Skeletal muscle satellite cell (primary cell): Measurements from ENCODE around the gene GPC5.

ENCODE experiments used
- H3K27me3 ChIP-seq: 2 replicates; pipeline ENCODE4 v1.7.0; 2013; ENCODE audit warnings: low read length; ENCODE audit not compliant: control insufficient read depth, insufficient read depth
- H3K36me3 ChIP-seq: 2 replicates; pipeline ENCODE4 v1.7.0; 2013; ENCODE audit warnings: mild to moderate bottlenecking, control low read depth, low read length; ENCODE audit not compliant: insufficient read depth
- H3K4me1 ChIP-seq: 2 replicates; pipeline ENCODE4 v1.7.0; 2013; ENCODE audit warnings: low read length; ENCODE audit not compliant: control insufficient read depth, insufficient read depth
- H3K4me2 ChIP-seq: 2 replicates; pipeline ENCODE4 v1.7.0; 2013; ENCODE audit warnings: mild to moderate bottlenecking, low read length
- H3K4me3 ChIP-seq: 2 replicates; pipeline ENCODE4 v1.7.0; 2013; ENCODE audit warnings: low read length
- H3K9ac ChIP-seq: 2 replicates; pipeline ENCODE4 v1.7.0; 2013; ENCODE audit warnings: mild to moderate bottlenecking, low read depth, low read length, moderate library complexity
- H3K9me3 ChIP-seq: replicated peaks from 2 replicates; pipeline ENCODE4 v1.7.0; 2013; ENCODE audit warnings: mild to moderate bottlenecking, control low read depth, low read length

Gene GPC5

GRCh38 chr13:91468301-91468700, 69.9 kb downstream of the GPC5 start:
- H3K4me2 ChIP-seq: no peak overlapping the region
- no peaks in the 10 kb centered on the region for H3K27me3 ChIP-seq
- H3K4me3 ChIP-seq: no peak overlapping the region
- H3K4me1 ChIP-seq: no peaks in the 10 kb centered on the region
- H3K9ac ChIP-seq: no peak overlapping the region
- H3K9me3 ChIP-seq: no peaks in the 10 kb centered on the region
- H3K36me3 ChIP-seq: no peaks in the 10 kb centered on the region

- Histone ChIP-seq H3K9me3 (no peaks in the 10 kb centered on the region), H3K4me2 (no peak overlapping the region), H3K4me3 (no peak overlapping the region), H3K36me3 (no peaks in the 10 kb centered on the region), H3K4me1 (no peaks in the 10 kb centered on the region), H3K27me3 (no peaks in the 10 kb centered on the region), H3K9ac (no peak overlapping the region)
Measured at GRCh38 chr13:91470084-91470621, 71.7 kb downstream of the GPC5 start.

- H3K4me2 ChIP-seq: no peak overlapping the region
- no peaks in the 10 kb centered on the region for H3K27me3 ChIP-seq
- H3K4me3 ChIP-seq: no peak overlapping the region
- H3K36me3 ChIP-seq: no peaks in the 10 kb centered on the region
- H3K9ac ChIP-seq: no peak overlapping the region
- H3K4me1 ChIP-seq: no peaks in the 10 kb centered on the region
- no peaks in the 10 kb centered on the region for H3K9me3 ChIP-seq
Measured at GRCh38 chr13:91470681-91471080, 72.3 kb downstream of the GPC5 start.

- Histone ChIP-seq H3K4me2 (no peak overlapping the region), H3K4me3 (no peak overlapping the region), H3K4me1 (no peaks in the 10 kb centered on the region), H3K9ac (no peak overlapping the region), H3K27me3 (no peaks in the 10 kb centered on the region), H3K36me3 (no peaks in the 10 kb centered on the region), H3K9me3 (peaks cover 4% of the 10 kb centered on the region)
Measured at GRCh38 chr13:91482427-91482826, 84.0 kb downstream of the GPC5 start.

- no peak overlapping the region for H3K4me2 ChIP-seq
- H3K36me3 ChIP-seq: no peaks in the 10 kb centered on the region
- no peaks in the 10 kb centered on the region for H3K9me3 ChIP-seq
- no peak overlapping the region for H3K9ac ChIP-seq
- H3K4me3 ChIP-seq: no peak overlapping the region
- no peaks in the 10 kb centered on the region for H3K4me1 ChIP-seq
- no peaks in the 10 kb centered on the region for H3K27me3 ChIP-seq
Measured at GRCh38 chr13:91491980-91492379, 93.6 kb downstream of the GPC5 start.

- Histone ChIP-seq H3K9me3 (no peaks in the 10 kb centered on the region), H3K4me3 (no peak overlapping the region), H3K4me2 (no peak overlapping the region), H3K27me3 (no peaks in the 10 kb centered on the region), H3K36me3 (no peaks in the 10 kb centered on the region), H3K4me1 (no peaks in the 10 kb centered on the region), H3K9ac (no peak overlapping the region)
Measured at GRCh38 chr13:91493442-91493841, 95.0 kb downstream of the GPC5 start.

- Histone ChIP-seq H3K4me1 (no peaks in the 10 kb centered on the region), H3K4me2 (no peak overlapping the region), H3K9ac (no peak overlapping the region), H3K4me3 (no peak overlapping the region), H3K36me3 (no peaks in the 10 kb centered on the region), H3K27me3 (no peaks in the 10 kb centered on the region), H3K9me3 (no peaks in the 10 kb centered on the region)
Measured at GRCh38 chr13:91498298-91498697, 99.9 kb downstream of the GPC5 start.

- Histone ChIP-seq H3K27me3 (no peaks in the 10 kb centered on the region), H3K4me1 (no peaks in the 10 kb centered on the region), H3K4me2 (no peak overlapping the region), H3K9me3 (no peaks in the 10 kb centered on the region), H3K36me3 (no peaks in the 10 kb centered on the region), H3K4me3 (no peak overlapping the region), H3K9ac (no peak overlapping the region)
Measured at GRCh38 chr13:91504216-91504615, 105.8 kb downstream of the GPC5 start.

GRCh38 chr13:91506759-91507158, 108.3 kb downstream of the GPC5 start:
- Histone ChIP-seq H3K4me3 (no peak overlapping the region), H3K36me3 (no peaks in the 10 kb centered on the region), H3K4me1 (no peaks in the 10 kb centered on the region), H3K27me3 (no peaks in the 10 kb centered on the region), H3K4me2 (no peak overlapping the region), H3K9me3 (no peaks in the 10 kb centered on the region), H3K9ac (no peak overlapping the region)

GRCh38 chr13:91510058-91510457, 111.6 kb downstream of the GPC5 start:
- Histone ChIP-seq H3K9ac (no peak overlapping the region), H3K27me3 (no peaks in the 10 kb centered on the region), H3K4me1 (no peaks in the 10 kb centered on the region), H3K9me3 (no peaks in the 10 kb centered on the region), H3K4me3 (no peak overlapping the region), H3K36me3 (no peaks in the 10 kb centered on the region), H3K4me2 (no peak overlapping the region)

GRCh38 chr13:91513790-91514189, 115.4 kb downstream of the GPC5 start:
- Histone ChIP-seq H3K4me3 (no peak overlapping the region), H3K9me3 (no peaks in the 10 kb centered on the region), H3K27me3 (no peaks in the 10 kb centered on the region), H3K36me3 (no peaks in the 10 kb centered on the region), H3K4me2 (no peak overlapping the region), H3K4me1 (no peaks in the 10 kb centered on the region), H3K9ac (no peak overlapping the region)

GRCh38 chr13:91516799-91517198, 118.4 kb downstream of the GPC5 start:
- H3K9me3 ChIP-seq: no peaks in the 10 kb centered on the region
- no peak overlapping the region for H3K4me3 ChIP-seq
- H3K36me3 ChIP-seq: no peaks in the 10 kb centered on the region
- H3K4me2 ChIP-seq: no peak overlapping the region
- H3K27me3 ChIP-seq: no peaks in the 10 kb centered on the region
- H3K4me1 ChIP-seq: no peaks in the 10 kb centered on the region
- H3K9ac ChIP-seq: no peak overlapping the region
